Measurements from ENCODE around the gene ZBTB47.

The ZBTB47 gene

DNA sequence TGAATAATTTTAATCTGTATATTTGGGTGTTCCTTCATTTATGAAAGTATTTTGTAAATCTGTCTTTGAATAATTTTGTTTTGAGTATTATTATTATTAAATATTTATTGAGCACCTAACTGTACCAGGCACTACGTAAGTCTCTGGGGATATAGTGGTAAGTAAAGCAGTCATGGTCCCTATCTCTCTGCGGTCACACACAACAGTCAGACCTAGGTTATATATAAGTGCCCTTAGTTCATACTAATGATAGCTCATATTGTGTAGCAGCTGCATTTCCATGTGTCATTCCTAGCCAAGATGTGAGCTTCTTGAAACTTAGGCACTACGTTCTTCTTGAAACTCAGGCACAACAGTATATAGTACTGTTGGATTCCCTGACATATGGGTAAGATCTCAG is 40.6 kb upstream of the ZBTB47 start:
- no peak overlapping the region for H3K18ac ChIP-seq (ENCODE audit: low read length)
- H3K9ac ChIP-seq (ENCODE audit: low read length) = no peak overlapping the region
- H4K8ac ChIP-seq (ENCODE audit: low read depth, low read length) = no peak overlapping the region
- no peak overlapping the region for H2BK5ac ChIP-seq (ENCODE audit: low read length)
- no peak overlapping the region for H2BK120ac ChIP-seq (ENCODE audit: low read depth, low read length)
- H3K56ac ChIP-seq (ENCODE audit: low read length) = no peak overlapping the region
- H3K4ac ChIP-seq (ENCODE audit: low read depth, low read length) = no peak overlapping the region
- no peak overlapping the region for H3K4me3 ChIP-seq (ENCODE audit: low read length)
- peaks cover 46% of the 10 kb centered on the region for H3K79me2 ChIP-seq (ENCODE audit: control insufficient read depth, insufficient read depth, low read length)
- H3K4me2 ChIP-seq (ENCODE audit: low read length) = no peak overlapping the region
- H3K4me1 ChIP-seq (ENCODE audit: control insufficient read depth, low read depth, low read length) = no peaks in the 10 kb centered on the region
- H3K27ac ChIP-seq (ENCODE audit: low read depth, low read length) = no peak overlapping the region
- H3K23ac ChIP-seq (ENCODE audit: low read length) = no peak overlapping the region
- H4K5ac ChIP-seq (ENCODE audit: low read length) = no peak overlapping the region
- H3K27me3 ChIP-seq (ENCODE audit: insufficient read depth, low read length, poor library complexity) = no peaks in the 10 kb centered on the region
- no peaks in the 10 kb centered on the region for H3K36me3 ChIP-seq (ENCODE audit: control insufficient read depth, insufficient read depth, low read length)
- no CpG with 5 or more reads among the region's 3 CpGs for WGBS (ENCODE audit: extremely low coverage, insufficient coverage, low lambda C conversion rate)
- H2AK5ac ChIP-seq (ENCODE audit: low read length) = no peak overlapping the region
- H3K79me1 ChIP-seq (ENCODE audit: low read length) = peaks cover 6% of the 10 kb centered on the region
- no peak overlapping the region for H2BK15ac ChIP-seq (replicated peaks; ENCODE audit: low read depth)
- DNase-seq = no peak

DNA sequence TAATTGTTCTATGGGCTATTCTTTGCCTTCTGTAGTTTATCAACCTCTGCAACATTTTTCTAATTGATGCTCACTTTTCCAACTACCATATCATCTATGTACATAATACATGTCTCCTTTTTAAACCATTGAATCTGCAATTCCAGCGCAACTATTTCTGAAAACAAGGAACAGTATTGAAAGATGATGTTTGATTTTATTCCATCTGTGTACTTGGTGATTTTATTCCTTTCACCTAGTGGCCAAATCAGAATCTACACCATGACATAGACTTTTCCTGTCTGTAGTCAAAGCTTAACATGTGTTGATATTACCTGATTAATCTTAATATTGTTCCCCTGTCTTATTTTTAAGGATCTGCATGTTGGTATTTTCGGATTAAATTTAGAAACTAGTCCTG is 40.0 kb upstream of the ZBTB47 start:
- H3K9ac ChIP-seq (ENCODE audit: low read length) = no peak overlapping the region
- no peak overlapping the region for H3K56ac ChIP-seq (ENCODE audit: low read length)
- WGBS (ENCODE audit: extremely low coverage, insufficient coverage, low lambda C conversion rate) = no CpG with 5 or more reads among the region's 2 CpGs
- no peak overlapping the region for H3K4ac ChIP-seq (ENCODE audit: low read depth, low read length)
- DNase-seq = peak; percentile 37
- no peak overlapping the region for H2BK15ac ChIP-seq (replicated peaks; ENCODE audit: low read depth)
- H4K5ac ChIP-seq (ENCODE audit: low read length) = no peak overlapping the region
- no peak overlapping the region for H3K18ac ChIP-seq (ENCODE audit: low read length)
- no peak overlapping the region for H3K4me2 ChIP-seq (ENCODE audit: low read length)
- peaks cover 4% of the 10 kb centered on the region for H3K79me1 ChIP-seq (ENCODE audit: low read length)
- H3K36me3 ChIP-seq (ENCODE audit: control insufficient read depth, insufficient read depth, low read length) = no peaks in the 10 kb centered on the region
- no peak overlapping the region for H2BK120ac ChIP-seq (ENCODE audit: low read depth, low read length)
- H3K79me2 ChIP-seq (ENCODE audit: control insufficient read depth, insufficient read depth, low read length) = peaks cover 41% of the 10 kb centered on the region
- no peak overlapping the region for H2AK5ac ChIP-seq (ENCODE audit: low read length)
- no peaks in the 10 kb centered on the region for H3K27me3 ChIP-seq (ENCODE audit: insufficient read depth, low read length, poor library complexity)
- no peak overlapping the region for H3K27ac ChIP-seq (ENCODE audit: low read depth, low read length)
- no peak overlapping the region for H4K8ac ChIP-seq (ENCODE audit: low read depth, low read length)
- H3K23ac ChIP-seq (ENCODE audit: low read length) = no peak overlapping the region
- H2BK5ac ChIP-seq (ENCODE audit: low read length) = no peak overlapping the region
- H3K4me1 ChIP-seq (ENCODE audit: control insufficient read depth, low read depth, low read length) = no peaks in the 10 kb centered on the region
- H3K4me3 ChIP-seq (ENCODE audit: low read length) = no peak overlapping the region

DNA sequence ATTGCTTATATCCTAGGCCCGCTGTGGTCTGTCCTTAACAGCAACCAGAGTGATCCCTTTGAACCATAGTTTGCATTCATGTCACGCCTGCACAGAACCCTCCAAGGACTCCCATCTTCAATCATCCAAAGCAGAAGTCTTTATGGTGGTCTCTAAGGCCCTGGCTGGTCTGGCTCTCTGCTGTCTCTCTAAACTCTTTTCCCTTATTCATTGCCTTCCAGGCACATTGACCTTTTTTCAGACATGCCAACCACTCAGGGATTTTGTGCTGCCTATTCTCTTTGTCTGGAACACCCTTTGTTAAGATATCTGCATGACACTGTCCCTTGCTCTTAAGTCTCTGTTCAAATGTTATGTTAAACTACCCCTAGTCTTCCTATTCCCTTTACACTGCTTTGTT is 21.9 kb upstream of the ZBTB47 start:
- Histone ChIP-seq H3K79me2 (ENCODE audit: control insufficient read depth, insufficient read depth, low read length) (no peaks in the 10 kb centered on the region), H2BK15ac (replicated peaks; ENCODE audit: low read depth) (no peak overlapping the region), H3K4me3 (ENCODE audit: low read length) (no peak overlapping the region), H2AK5ac (ENCODE audit: low read length) (no peak overlapping the region), H3K18ac (ENCODE audit: low read length) (no peak overlapping the region), H3K27me3 (ENCODE audit: insufficient read depth, low read length, poor library complexity) (peaks cover 2% of the 10 kb centered on the region), H3K4me1 (ENCODE audit: control insufficient read depth, low read depth, low read length) (no peaks in the 10 kb centered on the region), H4K8ac (ENCODE audit: low read depth, low read length) (no peak overlapping the region), H3K23ac (ENCODE audit: low read length) (no peak overlapping the region), H3K27ac (ENCODE audit: low read depth, low read length) (no peak overlapping the region), H3K9ac (ENCODE audit: low read length) (no peak overlapping the region), H3K4ac (ENCODE audit: low read depth, low read length) (no peak overlapping the region), H3K79me1 (ENCODE audit: low read length) (no peaks in the 10 kb centered on the region), H3K4me2 (ENCODE audit: low read length) (no peak overlapping the region), H2BK5ac (ENCODE audit: low read length) (no peak overlapping the region), H2BK120ac (ENCODE audit: low read depth, low read length) (no peak overlapping the region), H3K56ac (ENCODE audit: low read length) (no peak overlapping the region), H3K36me3 (ENCODE audit: control insufficient read depth, insufficient read depth, low read length) (peaks cover 12% of the 10 kb centered on the region), H4K5ac (ENCODE audit: low read length) (no peak overlapping the region)
- no peak for DNase-seq
- WGBS (ENCODE audit: extremely low coverage, insufficient coverage, low lambda C conversion rate) = no CpG with 5 or more reads among the region's 2 CpGs

DNA sequence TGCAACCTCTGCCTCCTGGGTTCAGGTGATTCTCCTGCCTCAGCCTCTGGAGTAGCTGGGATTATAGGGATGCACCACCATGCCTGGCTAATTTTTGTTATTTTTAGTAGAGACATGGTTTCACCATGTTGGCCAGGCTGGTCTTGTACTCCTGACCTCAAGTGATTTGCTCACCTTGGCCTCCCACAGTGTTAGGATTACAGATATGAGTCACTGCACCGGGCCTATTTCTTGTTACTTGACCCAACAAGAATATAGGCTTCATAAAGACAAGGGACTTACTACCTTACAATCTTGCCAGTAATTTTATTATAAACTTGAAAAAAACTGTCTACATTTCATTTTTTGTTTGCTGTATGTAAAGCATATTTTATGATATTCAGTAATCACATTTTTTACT is 21.4 kb upstream of the ZBTB47 start:
- no peak overlapping the region for H3K18ac ChIP-seq (ENCODE audit: low read length)
- no peak overlapping the region for H2BK15ac ChIP-seq (replicated peaks; ENCODE audit: low read depth)
- DNase-seq = no peak
- no peak overlapping the region for H2BK5ac ChIP-seq (ENCODE audit: low read length)
- H3K79me1 ChIP-seq (ENCODE audit: low read length) = no peaks in the 10 kb centered on the region
- no peak overlapping the region for H3K9ac ChIP-seq (ENCODE audit: low read length)
- no peak overlapping the region for H3K56ac ChIP-seq (ENCODE audit: low read length)
- H3K4me1 ChIP-seq (ENCODE audit: control insufficient read depth, low read depth, low read length) = no peaks in the 10 kb centered on the region
- no peak overlapping the region for H4K5ac ChIP-seq (ENCODE audit: low read length)
- no CpG with 5 or more reads among the region's 1 CpG for WGBS (ENCODE audit: extremely low coverage, insufficient coverage, low lambda C conversion rate)
- H3K79me2 ChIP-seq (ENCODE audit: control insufficient read depth, insufficient read depth, low read length) = no peaks in the 10 kb centered on the region
- H3K4me2 ChIP-seq (ENCODE audit: low read length) = no peak overlapping the region
- H3K4me3 ChIP-seq (ENCODE audit: low read length) = no peak overlapping the region
- no peak overlapping the region for H3K27ac ChIP-seq (ENCODE audit: low read depth, low read length)
- no peak overlapping the region for H2BK120ac ChIP-seq (ENCODE audit: low read depth, low read length)
- no peak overlapping the region for H2AK5ac ChIP-seq (ENCODE audit: low read length)
- no peak overlapping the region for H3K4ac ChIP-seq (ENCODE audit: low read depth, low read length)
- H4K8ac ChIP-seq (ENCODE audit: low read depth, low read length) = no peak overlapping the region
- H3K27me3 ChIP-seq (ENCODE audit: insufficient read depth, low read length, poor library complexity) = peaks cover 2% of the 10 kb centered on the region
- H3K23ac ChIP-seq (ENCODE audit: low read length) = no peak overlapping the region
- peaks cover 15% of the 10 kb centered on the region for H3K36me3 ChIP-seq (ENCODE audit: control insufficient read depth, insufficient read depth, low read length)

DNA sequence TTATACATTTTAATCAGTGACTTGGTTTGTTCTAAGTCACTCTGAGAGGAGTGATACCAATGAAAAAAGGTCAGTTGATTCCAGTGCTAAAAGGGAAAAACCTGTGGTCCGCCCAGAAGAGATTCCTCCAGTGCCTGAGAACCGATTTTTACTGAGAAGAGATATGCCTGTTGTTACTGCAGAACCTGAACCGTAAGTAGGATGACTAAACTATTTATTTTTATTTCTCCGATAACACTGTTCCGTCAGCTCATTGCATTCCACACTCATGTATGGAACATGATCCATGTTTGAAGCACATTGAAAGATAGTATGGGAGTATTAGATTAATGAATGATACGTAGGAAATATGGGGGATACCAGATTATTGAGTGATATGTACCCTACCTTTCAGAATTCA is 20.0 kb upstream of the ZBTB47 start:
- 100% methylated on average over 1 of the region's 6 CpGs for WGBS (ENCODE audit: extremely low coverage, insufficient coverage, low lambda C conversion rate)
- H3K79me1 ChIP-seq (ENCODE audit: low read length) = no peaks in the 10 kb centered on the region
- no peak overlapping the region for H2AK5ac ChIP-seq (ENCODE audit: low read length)
- H3K36me3 ChIP-seq (ENCODE audit: control insufficient read depth, insufficient read depth, low read length) = peaks cover 21% of the 10 kb centered on the region
- no peak overlapping the region for H3K23ac ChIP-seq (ENCODE audit: low read length)
- H3K4me3 ChIP-seq (ENCODE audit: low read length) = no peak overlapping the region
- H2BK5ac ChIP-seq (ENCODE audit: low read length) = no peak overlapping the region
- H3K79me2 ChIP-seq (ENCODE audit: control insufficient read depth, insufficient read depth, low read length) = no peaks in the 10 kb centered on the region
- H4K8ac ChIP-seq (ENCODE audit: low read depth, low read length) = no peak overlapping the region
- H3K4ac ChIP-seq (ENCODE audit: low read depth, low read length) = no peak overlapping the region
- no peaks in the 10 kb centered on the region for H3K4me1 ChIP-seq (ENCODE audit: control insufficient read depth, low read depth, low read length)
- H4K5ac ChIP-seq (ENCODE audit: low read length) = no peak overlapping the region
- DNase-seq = no peak
- no peak overlapping the region for H2BK120ac ChIP-seq (ENCODE audit: low read depth, low read length)
- no peak overlapping the region for H3K18ac ChIP-seq (ENCODE audit: low read length)
- H2BK15ac ChIP-seq (replicated peaks; ENCODE audit: low read depth) = no peak overlapping the region
- H3K9ac ChIP-seq (ENCODE audit: low read length) = no peak overlapping the region
- no peak overlapping the region for H3K27ac ChIP-seq (ENCODE audit: low read depth, low read length)
- H3K56ac ChIP-seq (ENCODE audit: low read length) = no peak overlapping the region
- H3K27me3 ChIP-seq (ENCODE audit: insufficient read depth, low read length, poor library complexity) = peaks cover 2% of the 10 kb centered on the region
- no peak overlapping the region for H3K4me2 ChIP-seq (ENCODE audit: low read length)

DNA sequence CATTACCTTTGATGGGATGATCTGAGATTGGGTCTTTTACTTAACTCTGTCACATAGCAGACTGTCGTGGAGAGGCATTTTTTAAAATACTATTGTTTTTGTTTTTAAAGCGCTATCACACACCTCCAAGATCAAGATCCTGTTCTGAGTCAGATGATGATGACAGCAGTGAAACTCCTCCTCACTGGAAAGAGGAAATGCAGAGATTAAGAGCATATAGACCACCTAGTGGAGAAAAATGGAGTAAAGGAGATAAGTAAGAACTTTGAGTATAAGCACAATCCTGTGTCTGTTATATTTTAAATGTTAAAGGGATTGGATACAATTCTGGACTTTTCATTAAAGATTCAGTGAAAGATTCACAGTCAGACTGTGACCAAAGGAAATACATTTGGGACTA is 18.4 kb upstream of the ZBTB47 start:
- Histone ChIP-seq H3K4ac (ENCODE audit: low read depth, low read length) (no peak overlapping the region), H3K4me2 (ENCODE audit: low read length) (no peak overlapping the region), H3K18ac (ENCODE audit: low read length) (no peak overlapping the region), H2BK5ac (ENCODE audit: low read length) (no peak overlapping the region), H3K4me3 (ENCODE audit: low read length) (no peak overlapping the region), H2BK15ac (replicated peaks; ENCODE audit: low read depth) (no peak overlapping the region), H3K4me1 (ENCODE audit: control insufficient read depth, low read depth, low read length) (no peaks in the 10 kb centered on the region), H3K27me3 (ENCODE audit: insufficient read depth, low read length, poor library complexity) (peaks cover 2% of the 10 kb centered on the region), H3K9ac (ENCODE audit: low read length) (no peak overlapping the region), H4K5ac (ENCODE audit: low read length) (no peak overlapping the region), H3K36me3 (ENCODE audit: control insufficient read depth, insufficient read depth, low read length) (peaks cover 21% of the 10 kb centered on the region), H3K23ac (ENCODE audit: low read length) (no peak overlapping the region), H2BK120ac (ENCODE audit: low read depth, low read length) (no peak overlapping the region), H2AK5ac (ENCODE audit: low read length) (no peak overlapping the region), H3K79me2 (ENCODE audit: control insufficient read depth, insufficient read depth, low read length) (no peaks in the 10 kb centered on the region), H3K56ac (ENCODE audit: low read length) (no peak overlapping the region), H4K8ac (ENCODE audit: low read depth, low read length) (no peak overlapping the region), H3K27ac (ENCODE audit: low read depth, low read length) (no peak overlapping the region), H3K79me1 (ENCODE audit: low read length) (no peaks in the 10 kb centered on the region)
- DNase-seq = peak; percentile 60
- no CpG with 5 or more reads among the region's 2 CpGs for WGBS (ENCODE audit: extremely low coverage, insufficient coverage, low lambda C conversion rate)

All from mesendoderm (in vitro differentiated cells).